ENCODE results near the gene DRD1. TPM values are rescaled to one million over a fixed set of nuclear protein-coding genes. Genes with fewer than 3 reads are reported as not detected.

Gene DRD1
- total and polyA plus RNA-seq, 2 experiments from 2014 or later, result 1.3 to 4.0 TPM

DNA sequence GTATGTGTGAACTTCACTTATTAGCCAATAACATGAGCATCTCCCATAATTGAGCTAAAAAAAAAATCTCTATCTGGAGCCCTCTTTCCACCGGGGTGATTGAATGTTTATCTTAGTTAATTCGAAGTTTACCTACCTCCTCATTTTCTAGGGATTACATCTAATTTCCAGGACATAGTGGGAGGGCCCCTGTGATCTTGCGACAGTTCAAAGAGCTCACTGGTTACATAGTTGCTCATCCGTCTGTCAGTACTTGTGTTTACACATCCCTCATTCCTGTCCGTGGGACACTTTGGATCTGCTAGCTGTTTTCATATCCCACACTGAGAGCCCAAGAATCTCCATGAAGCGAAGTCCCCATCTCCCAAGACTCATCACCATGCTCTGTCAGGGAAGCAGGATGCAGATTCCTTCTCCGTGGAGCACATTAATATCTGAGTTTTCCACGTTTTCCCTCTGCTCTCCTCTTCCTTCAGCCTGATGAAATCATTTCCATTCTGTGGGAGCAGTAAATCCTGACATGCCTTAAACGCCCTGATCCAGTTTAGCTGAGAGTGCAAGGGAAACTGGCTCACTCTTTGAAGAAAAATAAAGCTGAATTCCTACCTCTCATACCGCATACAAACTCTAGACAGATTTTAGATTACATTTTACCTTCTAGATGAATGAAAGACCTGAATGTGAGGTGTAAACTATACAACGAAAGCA is 24.2 kb upstream of the DRD1 start:
- no peaks in the 10 kb centered on the region for H3K27me3 ChIP-seq
- TF ChIP-seq, protein P1, sequence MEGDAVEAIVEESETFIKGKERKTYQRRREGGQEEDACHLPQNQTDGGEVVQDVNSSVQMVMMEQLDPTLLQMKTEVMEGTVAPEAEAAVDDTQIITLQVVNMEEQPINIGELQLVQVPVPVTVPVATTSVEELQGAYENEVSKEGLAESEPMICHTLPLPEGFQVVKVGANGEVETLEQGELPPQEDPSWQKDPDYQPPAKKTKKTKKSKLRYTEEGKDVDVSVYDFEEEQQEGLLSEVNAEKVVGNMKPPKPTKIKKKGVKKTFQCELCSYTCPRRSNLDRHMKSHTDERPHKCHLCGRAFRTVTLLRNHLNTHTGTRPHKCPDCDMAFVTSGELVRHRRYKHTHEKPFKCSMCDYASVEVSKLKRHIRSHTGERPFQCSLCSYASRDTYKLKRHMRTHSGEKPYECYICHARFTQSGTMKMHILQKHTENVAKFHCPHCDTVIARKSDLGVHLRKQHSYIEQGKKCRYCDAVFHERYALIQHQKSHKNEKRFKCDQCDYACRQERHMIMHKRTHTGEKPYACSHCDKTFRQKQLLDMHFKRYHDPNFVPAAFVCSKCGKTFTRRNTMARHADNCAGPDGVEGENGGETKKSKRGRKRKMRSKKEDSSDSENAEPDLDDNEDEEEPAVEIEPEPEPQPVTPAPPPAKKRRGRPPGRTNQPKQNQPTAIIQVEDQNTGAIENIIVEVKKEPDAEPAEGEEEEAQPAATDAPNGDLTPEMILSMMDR (IDR thresholded peaks at IDR 0.05; ENCODE audit: low read depth, low read length), result no peak
- H3K36me3 ChIP-seq, result no peaks in the 10 kb centered on the region
- no peaks in the 10 kb centered on the region for H3K9me3 ChIP-seq (ENCODE audit: low read depth)
- no peaks in the 10 kb centered on the region for H3K4me1 ChIP-seq (ENCODE audit: low read depth)
- H3K4me3 ChIP-seq, result no peak overlapping the region
- H3K27ac ChIP-seq, result no peak overlapping the region
- DNase-seq (ENCODE audit: low read depth in 1 of 2, low spot score in 1 of 2), result no peak

DNA sequence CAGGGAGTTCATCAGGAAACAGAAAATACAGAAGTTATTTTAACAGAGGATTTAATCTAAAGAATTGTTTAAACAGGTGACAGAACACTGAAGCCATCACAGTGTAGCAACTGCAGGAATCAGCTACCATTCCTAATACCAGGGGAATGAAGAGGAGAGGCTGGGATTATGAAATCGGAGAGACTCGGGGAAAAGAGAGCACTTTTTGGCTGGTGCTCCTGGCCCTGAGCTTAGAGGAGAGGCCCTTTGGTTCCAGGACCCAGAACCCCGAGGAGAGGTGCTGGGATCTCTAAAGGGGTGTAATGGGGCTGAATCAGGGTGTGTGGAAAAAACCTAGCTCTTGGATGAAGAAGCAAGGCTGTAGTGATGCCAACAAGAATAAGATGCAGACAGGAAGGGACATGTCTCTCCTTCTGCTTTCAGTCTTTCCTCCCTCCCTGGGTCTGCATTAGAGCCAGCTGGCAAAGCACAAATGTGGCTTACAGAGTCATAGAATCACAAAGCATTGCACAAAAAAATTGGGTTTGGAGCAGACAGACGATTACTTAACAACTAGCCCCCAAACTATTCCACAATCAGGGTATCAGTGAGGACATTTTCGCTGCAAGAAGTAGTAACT is 22.8 kb upstream of the DRD1 start:
- DNase-seq (ENCODE audit: low read depth in 1 of 2, low spot score in 1 of 2), result peak in 1 of 2 donors; percentile 50

DNA sequence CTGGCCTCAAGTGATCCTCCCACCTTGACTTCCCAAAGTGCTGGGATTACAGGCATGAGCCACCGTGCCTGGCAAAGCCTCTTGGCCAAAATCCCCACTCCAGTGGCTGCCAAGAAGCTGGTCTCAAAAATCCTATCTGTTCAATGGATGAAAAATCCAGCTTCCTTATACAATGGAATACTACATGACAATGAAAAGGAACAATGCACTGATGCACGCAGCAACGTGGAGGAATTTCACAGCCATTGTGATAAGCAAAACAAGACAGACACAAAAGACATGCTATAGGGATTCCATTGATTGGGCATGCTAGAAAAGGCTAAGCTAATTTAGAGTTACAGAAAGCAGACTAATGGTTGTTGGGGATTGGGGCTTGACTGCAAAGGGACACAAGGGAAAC is 21.3 kb upstream of the DRD1 start:
- H3K4me3 ChIP-seq, result no peak overlapping the region
- no peaks in the 10 kb centered on the region for H3K4me1 ChIP-seq (ENCODE audit: low read depth)
- H3K27ac ChIP-seq, result no peak overlapping the region
- H3K36me3 ChIP-seq, result no peaks in the 10 kb centered on the region
- no peaks in the 10 kb centered on the region for H3K9me3 ChIP-seq (ENCODE audit: low read depth)
- TF ChIP-seq, protein P1 (IDR thresholded peaks at IDR 0.05; ENCODE audit: low read depth, low read length), result no peak
- no peaks in the 10 kb centered on the region for H3K27me3 ChIP-seq
- no peak for DNase-seq (ENCODE audit: low read depth in 1 of 2, low spot score in 1 of 2)

More for the DNA sequence above, 22.8 kb upstream of the DRD1 start:
- H3K9me3 ChIP-seq (ENCODE audit: low read depth), result no peaks in the 10 kb centered on the region
- H3K27me3 ChIP-seq, result no peaks in the 10 kb centered on the region
- H3K36me3 ChIP-seq, result no peaks in the 10 kb centered on the region
- no peak overlapping the region for H3K27ac ChIP-seq
- no peaks in the 10 kb centered on the region for H3K4me1 ChIP-seq (ENCODE audit: low read depth)
- H3K4me3 ChIP-seq, result no peak overlapping the region
- TF ChIP-seq, protein P1 (IDR thresholded peaks at IDR 0.05; ENCODE audit: low read depth, low read length), result no peak

DNA sequence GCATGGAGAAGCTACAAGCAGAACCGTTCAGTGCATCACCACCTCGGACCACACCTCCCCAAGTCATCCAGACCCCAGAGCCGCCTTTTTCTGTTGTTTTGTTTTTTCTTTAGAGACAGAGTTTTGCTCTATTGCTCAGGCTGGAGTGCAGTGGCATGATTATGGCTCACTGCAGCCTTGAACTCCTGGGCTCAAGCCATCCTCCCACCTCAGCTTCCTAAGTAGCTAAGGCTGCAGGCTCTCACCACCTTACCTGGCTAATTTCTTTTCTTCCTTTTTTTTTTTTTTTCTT is 20.9 kb upstream of the DRD1 start:
- no peak for DNase-seq (ENCODE audit: low read depth in 1 of 2, low spot score in 1 of 2)
- TF ChIP-seq, protein P1 (IDR thresholded peaks at IDR 0.05; ENCODE audit: low read depth, low read length), result no peak
- H3K4me3 ChIP-seq, result no peak overlapping the region
- no peaks in the 10 kb centered on the region for H3K36me3 ChIP-seq
- no peaks in the 10 kb centered on the region for H3K4me1 ChIP-seq (ENCODE audit: low read depth)
- no peak overlapping the region for H3K27ac ChIP-seq
- no peaks in the 10 kb centered on the region for H3K27me3 ChIP-seq
- no peaks in the 10 kb centered on the region for H3K9me3 ChIP-seq (ENCODE audit: low read depth)

DNA sequence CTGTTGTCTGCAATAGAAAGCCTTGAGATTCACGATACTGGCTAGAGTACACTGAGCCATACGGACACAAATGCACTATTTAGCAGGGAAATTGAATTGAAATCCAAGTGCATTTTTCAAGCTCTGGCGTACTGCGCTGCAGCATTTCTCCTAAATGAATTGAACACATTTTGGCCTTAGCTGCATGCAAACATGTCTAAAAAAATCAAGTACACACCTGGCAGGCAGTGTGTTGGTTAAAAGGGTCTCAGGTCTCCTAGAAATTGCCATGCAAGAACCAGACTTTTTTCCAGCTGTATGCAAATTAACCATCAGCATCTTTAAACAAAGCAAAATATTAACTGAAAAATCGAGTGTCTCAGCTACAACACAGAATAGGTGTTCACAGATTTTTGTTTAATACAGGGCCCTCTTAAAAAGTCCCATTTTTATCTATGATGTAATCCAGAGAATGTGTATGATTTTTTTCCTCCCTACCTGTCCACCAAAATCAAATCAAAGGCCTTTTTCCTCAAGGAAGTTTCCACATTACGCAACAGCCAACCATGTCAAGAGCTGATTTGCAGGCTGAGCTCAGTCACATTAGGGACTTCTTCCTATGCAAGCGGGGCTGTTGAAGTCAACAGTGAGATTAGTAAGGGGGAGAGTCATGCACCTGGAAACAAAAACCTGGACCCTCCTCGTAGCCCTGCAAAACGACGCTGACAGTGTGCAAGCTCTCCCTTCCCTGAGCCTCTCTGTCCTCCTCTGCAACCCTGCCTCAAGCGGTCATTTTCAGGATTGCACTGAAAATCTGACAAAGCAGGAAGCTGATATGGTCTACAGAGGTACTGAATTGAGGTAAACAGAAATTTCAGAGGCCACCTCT is 20.3 kb upstream of the DRD1 start:
- TF ChIP-seq, protein P1 (IDR thresholded peaks at IDR 0.05; ENCODE audit: low read depth, low read length), result peak; percentile 79
- Histone ChIP-seq H3K27ac (no peak overlapping the region), H3K9me3 (ENCODE audit: low read depth) (no peaks in the 10 kb centered on the region), H3K27me3 (no peaks in the 10 kb centered on the region), H3K4me3 (no peak overlapping the region), H3K36me3 (no peaks in the 10 kb centered on the region), H3K4me1 (ENCODE audit: low read depth) (no peaks in the 10 kb centered on the region)
- DNase-seq (ENCODE audit: low read depth in 1 of 2, low spot score in 1 of 2), result peak; percentile 41 to 65

All from cardiac muscle cell (in vitro differentiated cells and primary cell).